NCI-H1694 (cell line): ENCODE measurements around the gene PLCD3.
A peak's percentile ranks its signal among the peaks of the same experiment; 100 is the strongest.

Experiments used
- DNase-seq: peaks from one replicate; lab custom pipeline; 2025; lab: John Stamatoyannopoulos, UW

PLCD3 gene

GRCh38 chr17:45149669-45150664, 17.7 kb upstream of the PLCD3 start:
- no peak for DNase-seq

GRCh38 chr17:45149037-45149668, 16.8 kb upstream of the PLCD3 start:
- peak; percentile 38 for DNase-seq

GRCh38 chr17:45148183-45149036, 16.1 kb upstream of the PLCD3 start, which contains the start of gene HEXIM1:
TSS of gene HEXIM1 (plus strand) at chr17:45148475. CDS start at chr17:45149191, 716 bp downstream.
- peak; percentile 100 for DNase-seq

GRCh38 chr17:45147581-45148182, 15.4 kb upstream of the PLCD3 start:
- peak; percentile 89 for DNase-seq

GRCh38 chr17:45146890-45147580, 14.7 kb upstream of the PLCD3 start:
- DNase-seq, result peak; percentile 89

- DNase-seq, result no peak
Observed at GRCh38 chr17:45146592-45146889, 14.2 kb upstream of the PLCD3 start.

- DNase-seq, result no peak
Observed at GRCh38 chr17:45146166-45146565, 13.9 kb upstream of the PLCD3 start.

GRCh38 chr17:45145035-45145389, 12.7 kb upstream of the PLCD3 start:
- no peak for DNase-seq

GRCh38 chr17:45144199-45145034, 12.1 kb upstream of the PLCD3 start:
- DNase-seq, result no peak

- no peak for DNase-seq
Observed at GRCh38 chr17:45143767-45144198, 11.5 kb upstream of the PLCD3 start.

- DNase-seq, result no peak
Observed at GRCh38 chr17:45143094-45143670, 10.9 kb upstream of the PLCD3 start.

GRCh38 chr17:45139533-45139920, 7.2 kb upstream of the PLCD3 start:
- DNase-seq, result no peak

GRCh38 chr17:45138911-45139532, 6.7 kb upstream of the PLCD3 start:
- no peak for DNase-seq

- DNase-seq, result no peak
Observed at GRCh38 chr17:45137561-45138305, 5.4 kb upstream of the PLCD3 start.

- DNase-seq, result no peak
Observed at GRCh38 chr17:45136846-45137560, 4.7 kb upstream of the PLCD3 start.

- no peak for DNase-seq
Observed at GRCh38 chr17:45135978-45136791, 3.9 kb upstream of the PLCD3 start.
